Non-pigmented ciliary epithelial cell (primary cell): ENCODE measurements around the gene FMR1.

Source experiments
- DNase-seq: peaks from one replicate; pipeline ENCODE4 v3.0.0-alpha.2; 2010; ENCODE audit warnings: low read depth

FMR1 gene

DNA sequence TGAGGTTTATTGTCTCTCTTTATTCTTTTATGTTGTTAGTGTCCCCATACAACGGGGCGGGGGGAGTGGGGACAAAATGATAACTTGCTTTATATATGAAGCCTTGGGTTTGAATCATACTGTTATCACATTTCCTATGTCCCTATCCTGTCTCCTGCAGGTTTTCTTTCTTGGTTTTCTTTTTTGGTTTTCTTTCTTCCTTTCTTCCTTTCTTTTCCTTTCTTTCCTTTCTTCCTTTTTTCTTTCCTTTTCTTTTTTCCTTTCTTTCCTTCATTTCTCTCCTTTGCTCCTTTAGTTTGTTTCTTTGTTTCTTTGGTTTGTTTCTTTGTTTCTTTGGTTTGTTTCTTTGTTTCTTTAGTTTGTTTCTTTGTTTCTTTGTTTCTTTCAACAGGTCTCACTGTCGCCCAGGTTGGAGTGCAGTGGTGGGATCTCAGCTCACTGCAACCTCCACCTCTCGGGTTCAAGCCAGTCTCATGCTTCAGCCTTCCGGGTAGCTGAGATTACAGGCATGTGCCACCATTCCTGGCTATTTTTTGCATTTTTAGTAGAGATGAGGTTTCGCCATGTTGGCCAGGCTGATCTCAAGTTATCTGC lies 4.8 kb downstream of the FMR1 start:
- no peak for DNase-seq

GRCh38 chrX:147917700-147918695 lies 6.3 kb downstream of the FMR1 start:
- no peak for DNase-seq

DNA sequence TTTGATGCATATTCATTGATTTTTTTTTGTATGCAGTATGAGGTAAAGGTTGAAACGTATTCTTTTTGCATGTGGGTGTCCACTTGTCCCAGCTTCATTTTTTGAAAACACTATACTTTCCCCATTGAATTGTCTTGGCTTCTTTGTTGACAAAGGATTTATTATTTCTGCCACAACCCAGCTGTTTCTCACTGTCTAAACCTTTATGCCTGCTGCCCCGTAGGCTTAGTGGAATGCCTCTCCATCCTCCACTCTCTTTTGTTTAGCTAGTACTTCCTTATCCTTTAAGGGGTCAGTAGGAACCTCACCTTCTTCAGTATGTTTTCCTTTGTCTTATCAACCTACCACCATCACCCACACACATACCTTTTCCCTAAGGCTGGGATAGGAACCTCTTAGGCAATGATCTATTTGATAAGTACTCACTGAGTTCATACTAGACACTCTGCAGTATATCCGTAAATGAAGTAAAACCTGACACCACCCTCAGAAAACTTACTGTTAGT lies 8.5 kb downstream of the FMR1 start:
- no peak for DNase-seq

- no peak for DNase-seq
Measured at GRCh38 chrX:147923605-147924004, 11.9 kb downstream of the FMR1 start.

DNA sequence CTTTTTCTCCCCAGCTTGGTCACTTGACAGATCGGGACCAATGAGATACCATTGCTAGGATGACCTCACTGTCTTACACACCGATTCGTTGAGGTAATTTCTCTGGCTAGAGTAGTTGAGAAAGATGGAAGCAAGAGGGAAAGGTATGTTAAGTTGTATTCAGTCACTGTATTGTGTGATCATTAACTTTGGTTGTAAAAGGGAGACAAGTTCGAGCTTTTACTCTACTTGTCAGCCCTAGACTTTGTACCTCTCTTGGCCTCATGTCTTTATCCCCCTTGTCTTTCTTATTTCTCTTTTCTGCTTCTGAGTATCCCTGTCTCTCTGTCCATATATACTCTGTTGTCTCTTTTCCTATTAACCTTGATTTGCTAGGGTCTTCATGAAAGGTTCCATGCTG lies 15.5 kb downstream of the FMR1 start:
- DNase-seq: no peak

- DNase-seq: no peak
Measured at GRCh38 chrX:147933815-147934214, 22.1 kb downstream of the FMR1 start.

DNA sequence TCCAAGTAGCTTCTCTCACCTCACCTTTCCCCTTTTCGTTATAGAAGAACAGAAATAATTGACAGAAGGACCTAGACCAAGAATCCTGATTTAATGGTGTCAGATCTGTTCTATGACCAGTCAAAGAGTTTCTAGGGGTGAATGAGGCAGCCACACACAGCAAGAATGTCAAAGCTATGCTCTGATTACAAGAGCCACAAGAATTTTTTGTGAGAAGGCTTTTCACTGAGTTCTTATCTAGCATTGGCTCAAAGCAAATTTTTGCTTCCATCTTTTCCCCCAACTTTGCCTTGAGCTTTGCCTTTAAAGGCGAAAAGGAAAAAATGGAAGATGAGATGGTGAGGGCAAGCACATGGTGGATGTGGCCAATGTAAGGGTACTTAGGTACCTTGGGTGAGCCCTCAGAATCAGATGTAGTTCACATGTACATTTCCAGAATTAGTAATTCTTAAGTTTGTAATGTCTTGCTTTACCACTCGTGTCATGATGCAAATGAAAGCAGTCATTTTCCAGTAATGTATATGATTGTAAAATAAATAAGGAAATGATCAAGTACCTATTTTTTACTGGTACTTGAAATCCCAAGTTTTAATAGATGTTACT lies 23.5 kb downstream of the FMR1 start:
- DNase-seq: no peak

GRCh38 chrX:147945286-147945685 lies 33.6 kb downstream of the FMR1 start:
- DNase-seq: no peak

GRCh38 chrX:147948531-147948930 lies 36.8 kb downstream of the FMR1 start:
- no peak for DNase-seq

GRCh38 chrX:147950352-147950751 lies 38.6 kb downstream of the FMR1 start:
- DNase-seq: no peak

GRCh38 chrX:147953976-147954375 lies 42.3 kb downstream of the FMR1 start:
- DNase-seq: no peak

DNA sequence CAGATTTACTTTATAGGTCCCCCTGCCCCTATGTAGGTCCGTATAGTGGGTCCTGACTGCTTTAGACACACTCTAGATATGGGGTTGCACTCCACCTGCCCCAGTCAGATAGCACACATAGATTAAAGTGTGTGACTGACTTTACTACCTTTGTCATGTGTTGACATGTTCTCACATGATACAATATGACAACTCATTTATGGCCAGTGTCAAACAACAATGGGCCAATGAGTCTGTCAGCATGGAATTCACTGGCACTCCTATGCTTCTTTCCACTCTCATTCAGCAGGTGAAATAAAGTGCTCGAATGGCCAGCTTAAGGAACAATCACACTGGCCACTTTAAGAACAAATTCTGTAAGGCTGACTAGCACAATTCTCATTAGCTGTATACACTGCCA lies 45.6 kb downstream of the FMR1 start:
- DNase-seq: no peak

DNA sequence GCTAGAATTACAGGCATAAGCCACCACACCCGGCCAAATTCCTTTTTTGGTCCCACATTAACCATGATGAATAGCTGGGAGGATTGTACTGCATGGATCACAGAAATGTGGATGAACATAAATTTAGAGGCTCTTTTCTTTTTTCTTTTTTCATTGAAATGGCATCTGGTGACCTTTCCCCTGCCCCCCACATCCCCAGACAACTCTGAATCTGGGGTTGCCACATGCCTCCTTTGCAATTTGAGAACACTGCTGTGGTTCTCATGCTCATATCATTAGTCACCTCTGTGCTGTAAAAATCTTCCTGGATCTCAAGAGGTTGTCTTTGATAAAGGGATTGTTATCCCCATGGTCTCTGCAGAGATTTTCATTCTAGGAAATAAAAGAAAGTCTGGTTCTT lies 46.6 kb downstream of the FMR1 start:
- DNase-seq: peak; percentile 18

DNA sequence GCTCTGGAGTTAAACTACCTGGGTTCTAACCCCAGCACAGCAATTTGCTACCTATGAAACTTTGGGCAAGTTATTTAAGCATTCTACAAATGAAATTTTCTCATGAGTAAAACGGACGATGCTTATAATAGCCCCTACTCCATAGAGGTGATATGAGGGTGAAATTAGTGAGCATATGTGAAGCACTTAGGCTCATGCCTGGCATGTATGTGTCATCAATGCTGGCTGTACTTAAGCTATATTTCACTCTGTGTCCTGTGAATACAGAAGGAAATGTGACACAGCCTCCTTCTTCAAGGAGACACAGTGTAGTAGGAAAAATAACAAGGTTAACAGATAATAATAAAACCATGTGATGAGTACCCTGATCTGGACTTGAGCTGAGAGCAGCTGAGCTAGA lies 49.0 kb downstream of the FMR1 start:
- DNase-seq: no peak

DNA sequence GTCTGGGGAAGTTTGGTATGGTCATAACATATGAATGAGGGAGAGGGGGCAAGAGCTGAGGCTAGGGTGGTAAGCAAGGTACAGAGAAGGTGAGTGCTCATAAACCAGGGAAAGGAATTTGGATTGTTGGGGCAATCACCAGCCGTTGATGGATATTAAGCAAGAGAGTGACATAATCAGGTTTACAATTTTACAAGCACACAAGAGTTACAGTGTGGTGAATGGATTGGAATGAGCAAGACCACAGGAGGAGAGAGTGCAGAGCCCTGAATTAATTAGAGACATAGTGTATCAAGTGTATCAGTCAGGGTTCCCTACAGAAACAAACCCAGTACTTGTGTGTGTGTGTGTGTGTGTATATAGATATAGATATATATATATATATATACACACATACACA lies 50.8 kb downstream of the FMR1 start:
- no peak for DNase-seq

DNA sequence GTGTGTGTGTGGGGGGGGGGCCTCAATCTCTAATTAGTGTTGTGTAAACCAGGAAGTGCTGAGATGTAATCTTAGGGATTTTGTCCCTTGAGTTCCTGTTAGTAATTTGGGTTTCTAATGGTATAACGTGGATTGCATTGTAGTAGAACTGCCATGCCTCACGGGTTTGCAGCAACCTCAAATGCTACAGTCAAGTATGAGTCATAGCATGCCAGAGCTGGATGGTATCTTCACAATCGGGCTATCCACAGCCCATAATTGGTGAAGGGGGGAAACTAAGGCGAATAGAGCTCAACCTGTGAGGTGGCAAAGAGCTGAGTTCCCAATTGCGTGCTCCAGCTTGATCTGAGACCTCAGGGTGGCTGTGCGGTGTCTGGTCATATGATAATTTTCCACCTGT lies 67.2 kb downstream of the FMR1 start:
- no peak for DNase-seq

DNA sequence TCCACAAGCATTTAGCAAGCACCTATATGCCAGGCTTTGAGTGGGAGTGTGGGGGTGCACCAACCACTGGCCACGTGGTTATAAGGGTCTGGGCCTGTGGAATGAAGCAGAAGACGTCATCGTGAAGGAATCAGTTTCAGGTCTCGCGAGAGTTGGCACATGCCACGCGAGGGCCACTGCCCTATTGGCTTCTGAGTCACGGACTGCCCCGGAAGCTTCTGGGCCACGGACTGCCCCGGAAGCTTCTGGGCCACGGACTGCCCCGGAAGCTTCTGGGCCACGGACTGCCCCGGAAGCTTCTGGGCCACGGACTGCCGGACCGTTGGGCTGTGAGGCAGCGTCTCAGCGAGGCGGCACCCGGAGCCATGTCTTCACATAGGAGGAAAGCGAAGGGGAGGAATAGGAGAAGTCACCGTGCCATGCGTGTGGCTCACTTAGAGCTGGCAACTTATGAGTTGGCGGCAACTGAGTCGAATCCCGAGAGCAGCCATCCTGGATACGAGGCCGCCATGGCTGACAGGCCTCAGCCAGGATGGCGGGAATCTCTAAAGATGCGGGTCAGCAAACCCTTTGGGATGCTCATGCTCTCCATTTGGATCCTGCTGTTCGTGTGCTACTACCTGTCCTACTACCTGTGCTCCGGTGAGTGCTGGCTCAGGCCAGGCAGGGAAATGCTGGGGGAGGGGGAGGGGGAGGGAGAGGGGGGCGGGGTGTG lies 69.5 kb downstream of the FMR1 start, which contains the start of gene FMR1NB:
Gene FMR1NB, plus strand, starts transcription at position 300 of the 715 bp plus-strand sequence. Its CDS starts 66 bp downstream, at position 366.
- no peak for DNase-seq
